Endothelial cell of umbilical vein (primary cell): ENCODE data around the gene FOXL3. TPM values are rescaled to one million over a fixed set of nuclear protein-coding genes. Genes with fewer than 3 reads are reported as not detected.

ENCODE experiments used
- BruUV-seq: library from RNA; stranded (reverse); fragments of 400-500 nt; replicated peaks from 2 replicates; lab custom pipeline; 2021; lab: Mats Ljungman, UMichigan
- CTCF ChIA-PET: fragments of 300-600, 350-600 bp; sonication (Branson Sonifier 250); formaldehyde crosslinking; loops from one replicate; lab custom pipeline; 2021; ENCODE audit warnings: antibody characterized with exemption, inconsistent platforms; lab: Charles Lee
- POLR2A ChIA-PET: fragments of 300-600, 350-600 bp; sonication (Branson Sonifier 250); formaldehyde crosslinking; loops from one replicate; lab custom pipeline; 2021; ENCODE audit warnings: antibody characterized with exemption, inconsistent platforms; lab: Charles Lee
- DNase-seq: peaks from one replicate; pipeline ENCODE4 v3.0.0-alpha.2; 2011; ENCODE audit warnings: low read depth, low spot score
- FAIRE-seq: peaks from 2 replicates; lab custom pipeline; 2011; peaks lifted over from hg19 to GRCh38; lab: Jason Lieb, UNC
- H2AFZ ChIP-seq: 2 replicates; pipeline ENCODE4 v1.6.0; 2012; ENCODE audit warnings: low read depth, low read length, control low read depth, inconsistent platforms
- H3K27ac ChIP-seq: 2 replicates; pipeline ENCODE4 v1.5.1; 2011; ENCODE audit warnings: low read depth, mild to moderate bottlenecking, control low read depth, low read length, moderate library complexity; ENCODE audit not compliant: insufficient read depth
- H3K27me3 ChIP-seq, 2 experiments: 2 replicates each; pipeline versions ENCODE4 v1.6.0 to v1.6.1; 2011; ENCODE audit warnings: low read length in 2 of 2, mixed read lengths in 1 of 2; ENCODE audit not compliant: control insufficient read depth in 2 of 2, insufficient read depth in 2 of 2
- H3K36me3 ChIP-seq, 2 experiments: 2 replicates in 1 of 2; 3 replicates in 1 of 2; pipeline ENCODE4 v1.5.1; 2011; ENCODE audit warnings: low read length in 2 of 2, mild to moderate bottlenecking in 1 of 2, moderate library complexity in 1 of 2; ENCODE audit not compliant: control insufficient read depth in 2 of 2, insufficient read depth in 2 of 2; ENCODE audit errors: extremely low read depth in 1 of 2
- H3K4me1 ChIP-seq: 3 replicates; pipeline ENCODE4 v1.5.1; 2011; ENCODE audit warnings: mild to moderate bottlenecking, low read length; ENCODE audit not compliant: control insufficient read depth, insufficient read depth; ENCODE audit errors: extremely low read depth
- H3K4me2 ChIP-seq: 2 replicates; pipeline ENCODE4 v1.6.1; 2011; ENCODE audit warnings: low read length, control low read depth, mixed read lengths; ENCODE audit not compliant: insufficient read depth
- H3K4me3 ChIP-seq, 3 experiments: fragments of 200-600 bp in 1 of 3; sonication (generic), shearing (Covaris generic) in 1 of 3; replicated peaks in 1 of 3; 2 replicates each; pipeline ENCODE4 v1.5.1; 2011 to 2016; ENCODE audit warnings: control low read depth in 3 of 3, low read length in 3 of 3, mild to moderate bottlenecking in 2 of 3, inconsistent platforms in 1 of 3, low read depth in 1 of 3, moderate library complexity in 1 of 3; ENCODE audit not compliant: insufficient read depth in 1 of 3
- H3K79me2 ChIP-seq: 2 replicates; pipeline ENCODE4 v1.6.0; 2012; ENCODE audit warnings: low read length, inconsistent platforms; ENCODE audit not compliant: control insufficient read depth, insufficient read depth
- H3K9ac ChIP-seq: replicated peaks from 2 replicates; pipeline ENCODE3; 2011; ENCODE audit warnings: low read length, control low read depth; ENCODE audit not compliant: insufficient read depth; ENCODE audit errors: extremely low read depth
- H3K9me1 ChIP-seq: replicated peaks from 3 replicates; pipeline ENCODE4 v1.6.0; 2011; ENCODE audit warnings: mild to moderate bottlenecking, low read length; ENCODE audit not compliant: control insufficient read depth, insufficient read depth; ENCODE audit errors: extremely low read depth
- H3K9me3 ChIP-seq: replicated peaks from 2 replicates; pipeline ENCODE4 v1.5.1; 2012; ENCODE audit warnings: low read length, inconsistent platforms; ENCODE audit not compliant: control insufficient read depth, insufficient read depth
- H4K20me1 ChIP-seq: replicated peaks from 2 replicates; pipeline ENCODE3; 2011; ENCODE audit warnings: mild to moderate bottlenecking, low read length; ENCODE audit not compliant: control insufficient read depth, insufficient read depth; ENCODE audit errors: extremely low read depth
- EZH2 ChIP-seq: IDR thresholded peaks from 2 replicates; pipeline ENCODE4 v1.6.1; 2012; ENCODE audit warnings: borderline replicate concordance, low read depth, mild to moderate bottlenecking, moderate library complexity, low read length, inconsistent platforms; ENCODE audit not compliant: severe bottlenecking
- FOS ChIP-seq: IDR thresholded peaks from 2 replicates; pipeline ENCODE4 v1.6.1; 2011; ENCODE audit warnings: mild to moderate bottlenecking, low read length, moderate library complexity, borderline replicate concordance; ENCODE audit not compliant: insufficient read depth
- GATA2 ChIP-seq: IDR thresholded peaks from 2 replicates; pipeline ENCODE4 v1.7.0; 2011; ENCODE audit warnings: low read depth, mild to moderate bottlenecking, moderate library complexity, mixed read lengths, low read length; ENCODE audit not compliant: insufficient read length, insufficient read depth
- JUN ChIP-seq: IDR thresholded peaks from 2 replicates; pipeline ENCODE4 v1.6.1; 2011; ENCODE audit warnings: borderline replicate concordance, low read depth; ENCODE audit not compliant: insufficient read length, insufficient read depth
- MYC ChIP-seq: IDR thresholded peaks from one replicate; pipeline ENCODE4 v1.6.1; 2011; ENCODE audit warnings: mild to moderate bottlenecking, low read depth, low read length
- POLR2A ChIP-seq: IDR thresholded peaks from 2 replicates; pipeline ENCODE4 v1.6.1; 2012; ENCODE audit warnings: low read depth, mild to moderate bottlenecking, control low read depth, low read length
- POLR2AphosphoS5 ChIP-seq: IDR thresholded peaks from 2 replicates; pipeline ENCODE4 v1.6.1; 2012; ENCODE audit warnings: low read depth, mild to moderate bottlenecking, control low read depth, low read length, moderate library complexity; ENCODE audit not compliant: insufficient read depth
- dilution Hi-C: fragments of 300-500 bp; cut with MboI; formaldehyde crosslinking; loops from one replicate; pipeline ENCODE4 v1.15.0; 2019; ENCODE audit warnings: low sequenced_read_pairs; ENCODE audit not compliant: extremely low pct_ligation_motif_present
- intact Hi-C: fragments of 100-400 bp; cut with micrococcal nuclease; formaldehyde crosslinking; loops from one replicate; pipeline ENCODE4 v1.10.0; 2022
- polyA plus RNA-seq, 4 experiments: library from polyadenylated mRNA; depleted of rRNA in 3 of 4; stranded (reverse) in 3 of 4; unstranded in 1 of 4; fragments of >200 nt; gene quantifications; 2 replicates each; pipeline versions ENCODE4 v1.2.1 to v1.2.3, GENCODE V29; 2011 to 2012; ENCODE audit warnings: missing spikeins in 1 of 4
- total RNA-seq: library from RNA; stranded (reverse); gene quantifications from 2 replicates; pipeline ENCODE4 v1.2.3, GENCODE V29; 2021
- TF ChIP-seq, protein P1 (sequence below), 2 donors: IDR thresholded peaks; 1 replicate in 1 of 2; 2 replicates in 1 of 2; pipeline ENCODE4 v1.5.1; 2011; ENCODE audit warnings: low read length in 2 of 2, mild to moderate bottlenecking in 2 of 2, moderate library complexity in 2 of 2, control low read depth in 1 of 2, inconsistent platforms in 1 of 2, low read depth in 1 of 2; ENCODE audit not compliant: insufficient read depth in 1 of 2; ENCODE audit errors: extremely low read depth in 1 of 2
- TF ChIP-seq, protein P2 (sequence below): IDR thresholded peaks from 2 replicates; pipeline ENCODE4 v1.6.1; 2011; ENCODE audit not compliant: insufficient read depth, insufficient read length

The FOXL3 gene
- total and polyA plus RNA-seq, 2 donors (not counting 3 experiments of a cell fraction or from before 2014, with no cell fraction given): not detected

- Histone ChIP-seq H3K9me3 (no peaks in the 10 kb centered on the region), H3K4me2 (peak overlapping the region; percentile 44), H3K27me3 (peaks cover 0 to 2% of the 10 kb centered on the region in 2 experiments), H3K9me1 (no peaks in the 10 kb centered on the region), H3K27ac (no peak overlapping the region), H3K79me2 (no peaks in the 10 kb centered on the region), H2AFZ (no peak overlapping the region), H3K4me1 (no peaks in the 10 kb centered on the region), H3K36me3 (no peaks in the 10 kb centered on the region), H3K4me3 (no peak overlapping the region), H4K20me1 (no peaks in the 10 kb centered on the region), H3K9ac (no peak overlapping the region)
- TF ChIP-seq, protein P1, sequence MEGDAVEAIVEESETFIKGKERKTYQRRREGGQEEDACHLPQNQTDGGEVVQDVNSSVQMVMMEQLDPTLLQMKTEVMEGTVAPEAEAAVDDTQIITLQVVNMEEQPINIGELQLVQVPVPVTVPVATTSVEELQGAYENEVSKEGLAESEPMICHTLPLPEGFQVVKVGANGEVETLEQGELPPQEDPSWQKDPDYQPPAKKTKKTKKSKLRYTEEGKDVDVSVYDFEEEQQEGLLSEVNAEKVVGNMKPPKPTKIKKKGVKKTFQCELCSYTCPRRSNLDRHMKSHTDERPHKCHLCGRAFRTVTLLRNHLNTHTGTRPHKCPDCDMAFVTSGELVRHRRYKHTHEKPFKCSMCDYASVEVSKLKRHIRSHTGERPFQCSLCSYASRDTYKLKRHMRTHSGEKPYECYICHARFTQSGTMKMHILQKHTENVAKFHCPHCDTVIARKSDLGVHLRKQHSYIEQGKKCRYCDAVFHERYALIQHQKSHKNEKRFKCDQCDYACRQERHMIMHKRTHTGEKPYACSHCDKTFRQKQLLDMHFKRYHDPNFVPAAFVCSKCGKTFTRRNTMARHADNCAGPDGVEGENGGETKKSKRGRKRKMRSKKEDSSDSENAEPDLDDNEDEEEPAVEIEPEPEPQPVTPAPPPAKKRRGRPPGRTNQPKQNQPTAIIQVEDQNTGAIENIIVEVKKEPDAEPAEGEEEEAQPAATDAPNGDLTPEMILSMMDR (IDR thresholded peaks at IDR 0.05; ENCODE audit: extremely low read depth in 1 of 2, insufficient read depth in 1 of 2, low read depth in 1 of 2, low read length in 2 of 2): no peak
- TF ChIP-seq, protein P2, sequence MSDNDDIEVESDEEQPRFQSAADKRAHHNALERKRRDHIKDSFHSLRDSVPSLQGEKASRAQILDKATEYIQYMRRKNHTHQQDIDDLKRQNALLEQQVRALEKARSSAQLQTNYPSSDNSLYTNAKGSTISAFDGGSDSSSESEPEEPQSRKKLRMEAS: no peak
- TF ChIP-seq POLR2A: no peak
- no peak for TF ChIP-seq FOS
- TF ChIP-seq EZH2: no peak
- TF ChIP-seq GATA2: no peak
- no peak for TF ChIP-seq JUN
- TF ChIP-seq MYC: no peak
- TF ChIP-seq POLR2AphosphoS5: no peak
- CTCF ChIA-PET: interaction anchor here (0.8 to 3.7 kb wide), 40 partner anchors 9 to 443 kb away, joined by 3 to 34 read pairs (median 4); partner anchors contain the start of genes PDGFA and PRKAR1B
- intact Hi-C loops (loop anchor here (1.0 to 5.0 kb wide), 3 partner anchors 271 to 441 kb away; no protein-coding TSS in a partner anchor), dilution Hi-C loops (no loop called here)
- no TSS peak for BruUV-seq
- POLR2A ChIA-PET: interaction anchor here (0.5 kb wide), 1 partner anchor 98 kb away, joined by 3 read pairs; no protein-coding TSS in a partner anchor
- no peak for DNase-seq
- FAIRE-seq: peak; percentile 33
These were observed 43.4 kb downstream of the FOXL3 start for GRCh38 chr7:333393-333764.
